Melanocyte of skin (primary cell): ENCODE results near the gene SNAPC1. TPM values are rescaled to one million over a fixed set of nuclear protein-coding genes. Genes with fewer than 3 reads are reported as not detected.

Source experiments
- total RNA-seq, 2 donors: library from RNA; depleted of rRNA; stranded (reverse); fragments of >200 nt; gene quantifications; 2 replicates each; pipeline ENCODE4 v1.2.3, GENCODE V29; 2012

The SNAPC1 gene
- total RNA-seq = 1 to 10 TPM; 5.9 to 9.7 TPM

GRCh38 chr14:61761959-61762786 lies at the start of gene SNAPC1:
Gene SNAPC1 (plus strand): TSS chr14:61762420. CDS start chr14:61762461, 41 bp downstream.

GRCh38 chr14:61812347-61813095 lies 50.3 kb downstream of the SNAPC1 start, which contains the start of gene SYT16:
Gene SYT16 (plus strand): TSS chr14:61812703.

Other genes with a start within 250 kb of the SNAPC1 start
- gene HIF1A, start 66.9 kb upstream of the SNAPC1 start, total RNA-seq = 100 to 1,000 TPM; 140 to 149 TPM
- not detected for gene SYT16, start 50.3 kb downstream of the SNAPC1 start, total RNA-seq